NCI-H524 treated with DMSO at 0.1 percent for 48 hours (cell line): ENCODE results near the gene ZC3HAV1.
"Not testable (repeated sequence)": the region's sequence is repeated elsewhere in the genome, so short reads cannot be mapped to it uniquely, and the experiment has no call there.

ENCODE experiments used
- DNase-seq: peaks from one replicate; lab custom pipeline; 2025; lab: John Stamatoyannopoulos, UW

Gene ZC3HAV1

GRCh38 chr7:139086454-139086853, 23.1 kb downstream of the ZC3HAV1 start:
- DNase-seq, result no peak

DNA sequence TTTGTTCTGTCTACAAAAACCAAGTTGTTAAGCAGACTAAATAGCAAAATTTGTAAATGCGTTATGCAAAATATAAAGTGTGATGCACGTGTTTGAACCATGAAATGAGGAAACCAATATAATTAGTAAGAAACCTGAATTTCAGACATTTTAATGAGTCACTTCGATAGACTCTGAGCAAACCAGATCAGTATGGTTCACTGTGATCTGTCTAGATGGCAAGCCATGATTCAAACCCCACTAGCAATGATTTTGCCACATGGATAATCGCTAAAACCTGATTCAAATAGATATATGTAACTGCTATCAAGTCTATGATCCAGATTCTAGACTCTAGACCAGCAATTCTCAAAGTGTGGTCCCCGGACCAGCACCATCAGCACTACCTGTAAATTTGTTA, 24.8 kb downstream of the ZC3HAV1 start:
- DNase-seq, result no peak

DNA sequence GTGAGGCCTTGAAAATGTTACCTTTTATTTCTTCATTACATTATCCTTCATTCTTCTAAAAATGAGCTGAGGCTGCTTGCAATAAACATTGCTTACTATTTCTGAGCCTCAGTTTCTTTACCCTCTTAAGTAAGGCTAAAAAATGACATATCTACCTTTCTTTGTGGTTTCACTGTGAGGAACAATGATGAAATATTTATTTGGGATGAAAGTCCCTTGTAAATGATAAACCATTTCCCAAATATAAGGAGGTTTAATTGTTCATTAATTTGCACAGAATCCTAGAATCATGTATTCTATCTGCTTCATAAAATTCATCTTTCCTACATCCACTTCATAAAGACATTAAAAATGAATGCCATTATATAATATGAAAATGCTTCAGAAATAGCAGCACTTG, 27.9 kb downstream of the ZC3HAV1 start:
- no peak for DNase-seq

GRCh38 chr7:139080905-139081304, 28.6 kb downstream of the ZC3HAV1 start:
- no peak for DNase-seq

DNA sequence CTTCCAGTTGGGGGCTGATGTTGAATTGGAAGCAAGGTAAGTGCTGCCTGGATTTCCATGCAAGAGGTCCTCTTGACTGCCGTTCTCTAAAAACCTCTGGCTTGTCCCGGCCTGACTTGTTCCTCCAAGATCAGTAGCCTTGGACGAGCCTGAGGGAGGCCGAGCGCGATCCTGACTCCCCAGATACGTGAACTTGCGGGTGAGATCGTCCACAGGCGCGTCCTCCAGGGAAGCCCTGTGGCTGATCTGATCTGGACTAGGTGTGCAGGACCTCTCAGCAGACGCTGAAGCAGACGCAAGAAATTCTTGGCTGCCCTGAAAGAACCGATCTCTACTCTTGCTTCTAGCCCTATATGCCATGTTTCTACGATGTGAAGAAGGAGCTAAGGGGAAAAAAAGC, 29.7 kb downstream of the ZC3HAV1 start:
- no peak for DNase-seq

- no peak for DNase-seq
Observed at GRCh38 chr7:139078911-139079310, 30.6 kb downstream of the ZC3HAV1 start.

DNA sequence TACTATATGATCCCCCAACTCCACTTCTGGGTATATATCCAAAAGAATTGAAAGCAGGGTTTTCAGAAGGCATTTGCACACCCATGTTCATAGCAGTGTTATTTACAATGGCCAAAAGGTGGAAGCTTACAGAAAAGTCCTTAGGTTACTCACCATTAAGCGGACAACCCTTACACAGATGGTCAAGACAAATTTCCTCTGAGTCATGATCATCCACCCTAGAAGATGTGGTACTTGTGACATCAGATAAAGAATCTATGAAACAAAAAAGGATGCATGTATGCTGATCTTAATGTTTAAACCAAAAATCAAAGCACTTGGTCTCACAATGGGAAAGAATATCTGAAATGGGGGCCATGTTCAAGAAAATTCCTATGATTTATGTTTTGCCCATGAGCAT, 31.1 kb downstream of the ZC3HAV1 start:
- DNase-seq, result no peak

DNA sequence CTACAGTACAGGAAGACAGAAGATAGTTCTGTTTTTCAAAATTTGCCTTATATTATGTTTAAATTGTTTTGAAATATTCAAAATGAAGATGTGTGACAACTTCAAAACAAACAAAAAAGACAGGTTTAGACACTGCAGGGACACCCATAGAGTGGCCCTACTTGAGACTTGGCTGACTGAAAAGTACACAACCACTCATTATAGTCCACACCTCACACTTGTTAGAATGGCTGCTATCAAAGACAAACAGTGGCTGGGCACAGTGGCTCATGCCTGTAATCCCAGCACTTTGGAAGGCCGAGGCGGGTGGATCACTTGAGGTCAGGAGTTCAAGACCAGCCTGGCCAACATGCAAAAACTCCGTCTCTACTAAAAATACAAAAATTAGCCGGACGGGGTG, 31.8 kb downstream of the ZC3HAV1 start:
- not testable (repeated sequence) for DNase-seq

DNA sequence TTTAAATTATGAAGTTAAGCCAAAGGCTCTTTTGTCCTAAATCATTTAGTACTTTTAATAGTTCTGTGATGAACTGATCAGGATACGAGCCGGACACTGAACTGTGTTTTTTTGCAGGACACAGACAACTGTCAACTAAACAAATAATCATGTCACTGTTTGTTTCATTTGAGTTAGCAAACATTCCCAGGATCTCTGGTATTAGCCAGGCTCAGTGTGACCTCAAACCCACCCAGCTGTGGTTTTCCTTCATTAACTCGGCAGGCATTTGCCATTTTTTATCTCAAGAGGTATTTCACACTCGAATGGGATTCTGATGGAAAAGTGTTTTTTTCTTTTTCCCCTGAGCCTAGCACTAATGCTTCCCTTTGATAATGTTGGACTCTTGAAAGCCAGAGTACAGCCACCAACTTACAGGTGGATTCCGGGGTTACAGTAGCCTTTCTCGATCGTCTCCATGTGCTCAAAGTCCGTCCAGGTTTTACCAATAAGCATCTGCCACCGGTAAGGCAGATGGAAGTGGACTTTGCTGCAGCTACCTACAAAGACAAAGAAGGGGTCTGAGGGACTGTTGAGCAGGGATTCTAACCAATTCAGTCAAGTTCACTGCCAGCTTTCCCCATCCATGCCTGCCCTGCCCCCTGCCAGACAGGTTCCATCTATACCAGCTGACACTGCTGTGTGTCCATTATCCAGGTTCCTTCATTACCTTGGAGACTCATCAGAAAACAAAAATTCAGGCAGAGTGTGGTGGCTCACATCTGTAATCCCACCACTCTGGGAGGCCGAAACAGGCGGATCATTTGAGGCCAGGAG, 33.4 kb downstream of the ZC3HAV1 start:
- no peak for DNase-seq

DNA sequence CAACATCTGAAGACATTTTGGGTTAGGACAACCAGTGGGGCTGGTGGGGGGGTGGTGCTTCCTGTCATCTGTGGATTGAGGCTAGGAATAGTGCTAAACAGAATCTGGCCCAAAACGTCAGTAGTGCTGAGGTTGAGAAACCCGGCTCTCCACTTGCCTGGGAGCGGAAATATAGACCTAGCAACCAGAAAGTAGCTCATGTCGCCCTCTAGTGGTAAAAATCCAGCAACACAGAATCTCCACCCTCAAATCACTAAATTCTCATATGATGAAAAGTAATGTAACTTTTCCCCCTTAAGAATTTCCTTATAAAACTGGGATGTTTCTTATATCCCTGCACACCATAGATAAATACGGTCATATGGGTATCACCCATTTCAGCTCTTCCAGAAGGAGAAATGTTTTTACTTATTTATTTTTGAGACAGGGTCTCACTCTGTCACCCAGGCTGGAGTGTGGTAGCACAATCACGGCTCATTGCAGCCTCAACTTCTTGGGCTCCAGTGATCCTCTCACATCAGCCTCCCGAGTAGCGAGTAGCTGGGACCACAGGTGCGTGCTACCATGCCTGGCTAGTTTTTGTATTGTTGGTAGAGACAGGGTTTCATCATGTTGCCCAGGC, 34.4 kb downstream of the ZC3HAV1 start:
- DNase-seq, result no peak

DNA sequence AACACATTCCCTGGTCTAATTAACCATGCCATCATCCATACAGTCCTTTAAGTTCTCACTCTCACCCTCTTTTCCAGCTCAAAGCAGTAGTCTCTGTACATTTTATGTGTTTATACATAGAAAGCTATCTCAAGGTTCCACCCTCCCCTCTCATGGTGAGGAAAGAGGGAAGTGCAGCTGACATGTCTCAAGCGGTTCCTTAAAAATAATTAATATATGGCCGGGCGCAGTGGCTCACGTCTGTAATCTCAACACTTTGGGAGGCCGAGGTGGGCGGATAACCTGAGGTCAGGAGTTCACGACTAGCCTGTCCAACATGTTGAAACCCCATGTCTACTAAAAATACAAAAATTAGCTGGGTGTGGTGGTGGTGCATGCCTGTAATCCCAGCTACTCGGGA, 36.7 kb downstream of the ZC3HAV1 start:
- no peak for DNase-seq

DNA sequence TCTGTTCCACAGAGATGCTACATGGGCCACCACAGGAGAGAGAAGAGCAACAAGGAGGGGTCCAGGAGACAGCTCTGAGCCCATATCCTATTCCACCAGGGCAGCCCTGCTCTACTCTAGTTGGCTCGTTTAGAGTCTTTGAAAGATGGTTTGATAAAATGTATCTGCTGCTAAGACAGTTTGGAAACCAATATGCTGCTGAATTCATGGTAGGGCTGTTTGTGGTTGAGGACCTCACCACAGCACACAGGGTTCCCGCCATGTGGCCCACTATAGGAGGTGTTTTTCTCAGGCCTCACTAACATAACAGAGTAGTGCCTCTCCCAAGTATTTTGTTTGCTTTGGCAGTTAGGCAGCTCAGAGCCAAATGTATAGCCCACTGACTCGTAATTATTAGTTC, 37.8 kb downstream of the ZC3HAV1 start:
- DNase-seq, result no peak

DNA sequence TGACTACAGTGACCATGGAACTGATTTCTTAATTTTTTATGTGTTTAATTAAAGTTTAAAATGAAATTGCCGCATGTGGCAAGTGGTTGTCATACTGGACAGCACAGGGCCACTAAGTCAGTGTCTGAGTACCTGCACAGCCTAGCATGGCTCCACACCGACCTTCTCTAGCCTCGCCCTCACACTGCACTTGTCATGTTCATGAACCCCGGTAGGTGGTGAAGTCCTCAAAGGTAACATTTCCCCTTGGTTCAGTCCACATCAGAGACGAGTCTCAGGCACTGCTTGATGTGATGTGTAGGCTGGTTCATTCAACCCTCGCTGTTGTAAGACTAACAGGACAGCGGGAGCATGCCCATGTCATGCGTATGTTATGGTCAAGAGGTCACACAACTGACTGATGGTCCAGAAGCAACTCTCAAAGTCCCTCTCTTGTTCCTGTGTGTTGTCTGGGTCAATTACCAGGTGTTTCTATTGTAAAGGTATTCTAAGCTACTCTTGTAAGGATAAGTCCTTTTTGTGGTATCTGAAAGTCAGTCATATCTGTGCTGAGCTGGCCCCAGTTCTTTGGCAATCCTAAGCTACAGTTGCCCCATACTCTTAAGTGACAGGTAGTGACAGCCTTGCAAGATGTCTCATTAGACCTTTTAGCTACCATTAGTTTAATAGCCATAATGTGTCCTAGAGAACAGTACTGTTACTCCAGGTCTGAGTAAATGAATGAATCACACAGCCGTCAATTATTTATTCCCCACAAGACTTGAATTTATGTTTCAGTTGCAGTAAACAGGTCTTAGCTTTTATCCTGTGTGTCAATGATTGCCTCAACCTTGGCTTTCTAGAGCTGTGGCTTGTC, 40.7 kb downstream of the ZC3HAV1 start:
- DNase-seq, result no peak

GRCh38 chr7:139066315-139066714, 43.2 kb downstream of the ZC3HAV1 start:
- DNase-seq, result no peak

DNA sequence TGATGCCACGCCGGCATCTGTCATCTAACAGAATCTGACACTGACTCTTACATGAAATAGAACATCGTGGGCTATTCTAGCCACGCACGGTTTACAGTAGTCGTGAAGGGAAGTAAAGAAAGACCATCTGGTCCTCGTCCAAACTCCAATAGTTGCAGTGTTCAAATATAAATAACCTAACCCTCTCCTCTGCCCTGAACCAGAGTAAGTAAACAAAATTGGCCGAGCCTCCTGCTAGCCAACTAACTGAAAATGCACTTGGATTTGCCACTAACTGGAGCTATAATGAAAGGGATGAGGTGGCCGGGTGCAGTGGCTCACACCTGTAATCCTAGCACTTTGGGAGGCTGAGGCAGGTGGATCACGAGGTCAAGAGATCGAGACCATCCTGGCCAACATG, 44.2 kb downstream of the ZC3HAV1 start:
- DNase-seq, result no peak

DNA sequence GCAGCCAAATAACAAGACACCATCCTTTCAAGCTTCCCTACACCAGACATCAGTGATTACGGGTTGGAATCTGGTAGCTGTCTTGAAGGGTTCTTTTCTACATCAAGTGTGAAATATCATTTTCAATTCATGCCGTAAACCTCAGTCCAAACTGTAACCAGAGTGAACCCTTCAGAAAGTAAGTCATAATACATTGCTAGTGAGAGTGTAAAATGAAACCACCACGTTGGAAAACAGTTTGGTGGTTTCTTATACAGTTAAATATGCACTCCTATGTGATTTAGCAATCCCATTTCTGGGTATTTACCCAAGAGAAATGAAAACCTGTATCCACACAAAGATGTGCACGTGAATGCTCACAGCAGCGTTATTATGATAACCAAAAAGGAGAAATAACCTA, 48.1 kb downstream of the ZC3HAV1 start:
- DNase-seq, result no peak

GRCh38 chr7:139060695-139061237, 48.8 kb downstream of the ZC3HAV1 start:
- DNase-seq, result no peak

DNA sequence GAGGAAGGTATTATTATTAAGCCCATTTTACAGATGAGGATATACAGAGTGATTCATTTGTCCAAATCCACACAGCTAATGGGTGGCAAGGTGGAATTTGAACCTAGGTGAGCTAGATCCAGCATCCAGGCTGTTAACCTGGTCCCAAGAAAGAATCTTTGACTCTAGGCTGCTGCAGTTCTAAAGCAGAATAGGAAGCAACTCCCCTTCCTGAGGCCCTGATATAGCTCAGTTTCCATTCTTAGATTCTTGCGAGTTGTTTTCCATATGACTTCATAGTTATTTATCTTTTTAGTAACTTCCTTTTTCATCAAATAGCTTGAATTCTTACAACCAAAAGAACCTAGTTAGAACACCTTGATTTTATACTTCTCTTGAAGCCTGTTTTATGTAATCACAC, 49.6 kb downstream of the ZC3HAV1 start:
- DNase-seq, result no peak

DNA sequence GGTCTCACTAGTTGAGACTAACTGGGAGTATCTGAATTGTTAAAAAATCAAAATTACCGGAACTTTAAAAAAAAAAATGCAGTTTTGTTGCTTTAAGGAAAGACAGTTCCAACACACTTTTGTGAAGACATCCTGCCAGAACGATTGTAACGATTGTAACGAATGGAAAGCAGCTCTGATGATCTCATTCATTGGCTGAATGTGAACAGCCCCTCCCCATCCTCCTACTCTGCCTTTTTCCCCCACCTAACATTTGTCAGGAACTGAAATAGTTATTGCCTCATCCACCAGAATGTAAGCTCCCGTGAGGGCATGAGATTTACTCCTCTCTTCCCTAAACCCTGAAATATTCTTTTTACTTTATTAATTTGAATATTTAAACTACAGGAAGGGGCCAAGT, 50.6 kb downstream of the ZC3HAV1 start:
- no peak for DNase-seq

DNA sequence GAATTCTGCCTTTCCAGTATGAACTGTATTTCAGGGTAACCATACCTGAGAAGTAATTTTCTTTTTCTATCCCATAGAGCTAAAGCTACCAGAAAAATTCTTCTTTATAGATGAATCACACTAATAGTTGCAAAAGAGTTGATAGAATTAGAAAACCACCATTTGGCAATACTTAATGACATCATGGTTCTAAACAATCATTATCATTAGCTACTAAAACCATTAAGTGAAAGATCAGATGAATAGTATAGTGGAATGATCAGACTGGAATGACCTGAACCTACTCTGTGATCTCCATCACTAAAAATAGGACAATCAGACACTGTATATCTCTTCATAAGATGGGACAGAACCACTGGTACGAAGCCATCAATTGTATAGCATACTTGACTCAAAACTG, 53.8 kb downstream of the ZC3HAV1 start:
- DNase-seq, result no peak

DNA sequence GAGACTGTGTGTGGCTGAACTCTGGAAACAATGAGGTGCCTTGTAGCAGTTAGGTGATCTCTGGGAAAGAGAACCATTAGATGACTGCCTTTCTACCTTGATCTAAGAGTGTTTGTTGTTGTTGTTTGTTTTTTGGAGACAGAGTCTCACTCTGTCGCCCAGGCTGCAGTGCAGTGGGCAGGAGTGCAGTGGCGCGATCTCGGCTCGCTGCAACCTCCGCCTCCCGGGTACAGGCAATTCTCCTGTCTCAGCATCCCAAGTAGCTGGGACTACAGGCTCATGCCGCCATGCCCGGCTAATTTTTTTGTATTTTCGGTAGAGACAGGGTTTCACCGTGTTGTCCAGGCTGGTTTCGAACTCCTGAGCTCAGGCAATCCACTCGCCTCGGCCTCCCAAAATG, 54.9 kb downstream of the ZC3HAV1 start:
- DNase-seq, result not testable (repeated sequence)

DNA sequence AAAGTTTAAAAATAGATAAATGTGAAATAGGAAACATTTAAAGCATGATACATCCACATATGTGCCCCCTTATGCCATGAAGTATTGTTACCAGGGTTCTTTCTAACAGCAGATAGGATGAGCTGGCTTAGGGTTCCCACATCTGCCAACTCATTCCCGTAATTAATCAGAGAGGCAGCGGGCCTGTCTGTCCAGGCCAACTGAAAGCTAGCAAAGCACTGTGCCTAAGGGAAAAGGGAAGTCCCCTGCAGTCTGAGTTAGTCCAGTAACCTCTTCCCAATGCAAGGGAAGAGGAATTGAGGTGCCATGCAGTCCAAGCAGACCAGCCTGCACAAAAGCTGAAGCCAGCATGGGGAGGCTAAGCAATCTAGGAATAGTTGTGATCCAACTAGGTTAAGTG, 55.4 kb downstream of the ZC3HAV1 start:
- DNase-seq, result no peak

DNA sequence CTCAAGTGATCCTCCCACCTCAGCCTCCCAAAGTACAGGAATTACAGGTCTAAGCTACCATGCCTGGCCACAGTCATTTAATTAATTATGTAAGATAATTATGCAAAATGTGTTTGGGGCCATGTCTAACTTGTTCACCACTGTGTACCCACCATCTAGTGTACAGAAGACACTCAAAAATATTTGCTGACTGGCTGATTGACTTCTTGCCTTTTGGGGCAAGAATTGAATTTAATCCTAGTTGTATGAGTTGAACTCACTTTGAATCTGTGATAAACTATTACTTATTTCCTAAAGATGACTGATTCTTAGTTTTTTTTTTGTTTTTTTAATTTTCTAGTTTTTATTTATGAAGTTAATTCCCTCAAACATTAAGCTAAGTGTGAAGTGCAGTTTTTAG, 57.9 kb downstream of the ZC3HAV1 start:
- no peak for DNase-seq
